B cell (primary cell): ENCODE data around the gene SCFD2. TPM values are rescaled to one million over a fixed set of nuclear protein-coding genes. Genes with fewer than 3 reads are reported as not detected.

Experiments
- ATAC-seq: fragments of 200-7000 bp; cut with Tn5 transposase; one replicate; pipeline ENCODE4 v1.10.0; 2021; ENCODE audit warnings: low read depth, mild to moderate bottlenecking, moderate number of reproducible peaks, moderate library complexity
- CTCF ChIA-PET: fragments of 350-600 bp; sonication (Branson Sonifier 250); formaldehyde crosslinking; loops from one replicate; lab custom pipeline; 2021; ENCODE audit warnings: antibody characterized with exemption, inconsistent platforms; lab: Charles Lee
- POLR2A ChIA-PET: fragments of 350-600 bp; sonication (Branson Sonifier 250); formaldehyde crosslinking; loops from one replicate; lab custom pipeline; 2021; ENCODE audit warnings: antibody characterized with exemption; lab: Charles Lee
- DNase-seq: peaks from one replicate; pipeline ENCODE4 v3.0.0; 2013
- H2AFZ ChIP-seq: 2 replicates; pipeline ENCODE4 v1.6.1; 2012; ENCODE audit warnings: mild to moderate bottlenecking, low read depth, low read length; ENCODE audit not compliant: insufficient read depth, poor library complexity, severe bottlenecking
- H3K27ac ChIP-seq, 2 donors: 1 replicate in 1 of 2; 2 replicates in 1 of 2; pipeline ENCODE4 v1.5.1; 2012 to 2013; ENCODE audit warnings: low read length in 2 of 2, mild to moderate bottlenecking in 2 of 2, moderate library complexity in 1 of 2
- H3K27me3 ChIP-seq, 4 experiments: fragments of 200-600 bp in 1 of 4; sonication (generic) in 1 of 4; replicated peaks in 1 of 4; 1 replicate in 2 of 4; 2 replicates in 2 of 4; pipeline versions ENCODE4 v1.6.1 to v1.7.0; 2013 to 2016; ENCODE audit warnings: low read length in 3 of 4, mild to moderate bottlenecking in 2 of 4, mixed read lengths in 1 of 4, moderate library complexity in 1 of 4; ENCODE audit not compliant: insufficient read depth in 4 of 4, control insufficient read depth in 3 of 4; ENCODE audit errors: control extremely low read depth in 1 of 4
- H3K36me3 ChIP-seq, 2 experiments: replicated peaks in 1 of 2; 1 replicate in 1 of 2; 2 replicates in 1 of 2; pipeline versions ENCODE4 v1.6.1 to v1.7.1; 2013; ENCODE audit warnings: low read length in 1 of 2; ENCODE audit not compliant: insufficient read depth in 2 of 2, control insufficient read depth in 1 of 2; ENCODE audit errors: control extremely low read depth in 1 of 2, extremely low read depth in 1 of 2
- H3K4me1 ChIP-seq, 2 donors: fragments of 200-600 bp in 1 of 2; sonication (generic) in 1 of 2; 1 replicate in 1 of 2; 2 replicates in 1 of 2; pipeline versions ENCODE4 v1.5.1 to v1.6.1; 2013 to 2017; ENCODE audit warnings: low read length in 2 of 2; ENCODE audit not compliant: control insufficient read depth in 2 of 2, insufficient read depth in 2 of 2
- H3K4me2 ChIP-seq: replicated peaks from 2 replicates; pipeline ENCODE3; 2012; ENCODE audit warnings: mild to moderate bottlenecking, low read depth, low read length; ENCODE audit not compliant: poor library complexity, severe bottlenecking
- H3K4me3 ChIP-seq, 5 experiments: fragments of 200-600 bp in 1 of 5; sonication (generic) in 1 of 5; 1 replicate in 3 of 5; 2 replicates in 2 of 5; pipeline versions ENCODE4 v1.5.1 to v1.7.0; 2011 to 2016; ENCODE audit warnings: low read length in 4 of 5, mild to moderate bottlenecking in 4 of 5, low read depth in 2 of 5, control low read depth in 1 of 5, moderate library complexity in 1 of 5; ENCODE audit not compliant: insufficient read depth in 1 of 5; ENCODE audit errors: control extremely low read depth in 1 of 5, extremely low read depth in 1 of 5
- H3K79me2 ChIP-seq: fragments of 200-600 bp; sonication (generic); one replicate; pipeline ENCODE4 v1.6.0; 2016; ENCODE audit warnings: low read length; ENCODE audit not compliant: control insufficient read depth, insufficient read depth
- H3K9ac ChIP-seq: fragments of 200-600 bp; sonication (generic); 2 replicates; pipeline ENCODE4 v1.6.1; 2017; ENCODE audit warnings: mild to moderate bottlenecking, low read length, moderate library complexity
- H3K9me3 ChIP-seq, 3 donors: one replicate each; pipeline versions ENCODE4 v1.6.1 to v1.7.1; 2013; ENCODE audit warnings: low read length in 2 of 3; ENCODE audit not compliant: control insufficient read depth in 2 of 3, insufficient read depth in 1 of 3; ENCODE audit errors: control extremely low read depth in 1 of 3
- H4K20me1 ChIP-seq: 2 replicates; pipeline ENCODE4 v1.6.0; 2012; ENCODE audit warnings: mild to moderate bottlenecking, low read length; ENCODE audit not compliant: insufficient read depth, control insufficient read depth, poor library complexity, severe bottlenecking
- H3K27ac Mint-ChIP-seq: one replicate; pipeline ENCODE4 v1.8.0; 2021; ENCODE audit warnings: mixed read lengths
- H3K27me3 Mint-ChIP-seq: one replicate; pipeline ENCODE4 v1.8.0; 2021; ENCODE audit warnings: mixed read lengths
- H3K4me1 Mint-ChIP-seq: one replicate; pipeline ENCODE4 v1.8.0; 2021; ENCODE audit warnings: mixed read lengths
- H3K4me3 Mint-ChIP-seq: one replicate; pipeline ENCODE4 v1.8.0; 2021; ENCODE audit warnings: mixed read lengths
- H3K9me3 Mint-ChIP-seq: one replicate; pipeline ENCODE4 v1.8.0; 2022; ENCODE audit warnings: mixed read lengths; ENCODE audit not compliant: insufficient read depth
- CTCF ChIP-seq: fragments of 200-600 bp; IDR thresholded peaks from one replicate; pipeline ENCODE4 v1.8.0; 2022; ENCODE audit warnings: antibody characterized with exemption, mild to moderate bottlenecking
- EZH2 ChIP-seq: IDR thresholded peaks from 2 replicates; pipeline ENCODE4 v1.6.1; 2012; ENCODE audit warnings: borderline replicate concordance, low read depth, mild to moderate bottlenecking, moderate library complexity, low read length; ENCODE audit not compliant: insufficient read depth, poor library complexity, severe bottlenecking
- WGBS: methylation state at CpG from one replicate; pipeline ENCODE4 v1.1.5; 2013; ENCODE audit warnings: missing lambda C conversion rate; ENCODE audit not compliant: insufficient coverage; 5-methylcytosine and 5-hydroxymethylcytosine counted together
- intact Hi-C: fragments of 100-400 bp; cut with micrococcal nuclease; formaldehyde crosslinking; loops from one replicate; pipeline ENCODE4 v1.10.0; 2022
- polyA plus RNA-seq: library from polyadenylated mRNA; depleted of rRNA; stranded (reverse); fragments of >200 nt; gene quantifications from 2 replicates; pipeline ENCODE4 v1.2.3, GENCODE V29; 2012
- total RNA-seq, 2 donors: library from RNA; stranded (reverse); fragments of 120-200 nt in 1 of 2; gene quantifications; 1 replicate in 1 of 2; 2 replicates in 1 of 2; pipeline versions ENCODE4 v1.2.3 to v1.2.4, GENCODE V29; 2013 to 2022

Gene SCFD2
- total and polyA plus RNA-seq, 2 donors (not counting 1 experiment from before 2014, with no cell fraction given) = 12.8 to 20.4 TPM

GRCh38 chr4:53088152-53088551 is 277.7 kb downstream of the SCFD2 start:
- Mint-ChIP-seq H3K4me1 (no peaks in the 10 kb centered on the region), H3K27me3 (no peaks in the 10 kb centered on the region), H3K4me3 (no peak overlapping the region), H3K27ac (no peak overlapping the region), H3K9me3 (peaks cover 17% of the 10 kb centered on the region)
- POLR2A ChIA-PET = no interaction called here
- peaks cover 0 to 10% (median 5%) of the 10 kb centered on the region in 3 donors for H3K9me3 ChIP-seq
- H3K79me2 ChIP-seq = no peaks in the 10 kb centered on the region
- H2AFZ ChIP-seq = no peak overlapping the region
- intact Hi-C loops = no loop called here
- ATAC-seq (no peak), DNase-seq (no peak)
- no peaks in the 10 kb centered on the region for H4K20me1 ChIP-seq
- H3K4me2 ChIP-seq = no peak overlapping the region
- no peaks in the 10 kb centered on the region for H3K4me1 ChIP-seq
- CTCF ChIA-PET = no interaction called here
- H3K27me3 ChIP-seq = no peaks in the 10 kb centered on the region
- H3K36me3 ChIP-seq = no peaks in the 10 kb centered on the region
- no peak overlapping the region for H3K27ac ChIP-seq
- H3K9ac ChIP-seq = no peak overlapping the region
- 100% methylated on average over 1 of the region's 1 CpG for WGBS
- H3K4me3 ChIP-seq = no peak overlapping the region
- no peak for TF ChIP-seq EZH2
- no peak for TF ChIP-seq CTCF

GRCh38 chr4:53076374-53076958 is 289.4 kb downstream of the SCFD2 start:
- Histone ChIP-seq H3K9ac (no peak overlapping the region), H4K20me1 (no peaks in the 10 kb centered on the region), H3K27me3 (no peaks in the 10 kb centered on the region), H3K9me3 (no peaks in the 10 kb centered on the region), H2AFZ (no peak overlapping the region), H3K79me2 (no peaks in the 10 kb centered on the region), H3K27ac (no peak overlapping the region), H3K4me2 (no peak overlapping the region), H3K4me1 (no peaks in the 10 kb centered on the region), H3K4me3 (no peak overlapping the region), H3K36me3 (no peaks in the 10 kb centered on the region)
- intact Hi-C loops = no loop called here
- H3K9me3 Mint-ChIP-seq = no peaks in the 10 kb centered on the region
- H3K27me3 Mint-ChIP-seq = no peaks in the 10 kb centered on the region
- H3K27ac Mint-ChIP-seq = no peak overlapping the region
- no peak for DNase-seq
- H3K4me3 Mint-ChIP-seq = no peak overlapping the region
- ATAC-seq = no peak
- H3K4me1 Mint-ChIP-seq = no peaks in the 10 kb centered on the region
- ChIA-PET POLR2A (no interaction called here), CTCF (no interaction called here)
- TF ChIP-seq EZH2 = no peak
- no peak for TF ChIP-seq CTCF
- 94% methylated on average over 2 of the region's 8 CpGs for WGBS
